Stimulated activated CD8-positive, alpha-beta memory T cell treated with anti-CD3 and anti-CD28 coated beads, Interleukin-15, amount 100 ng/mL, for 1 hour (primary cell): ENCODE results near the gene BTBD16.

ENCODE experiments used
- DNase-seq: peaks from one replicate; pipeline ENCODE4 v3.0.0-alpha.2; 2020; ENCODE audit warnings: low read depth

The BTBD16 gene

DNA sequence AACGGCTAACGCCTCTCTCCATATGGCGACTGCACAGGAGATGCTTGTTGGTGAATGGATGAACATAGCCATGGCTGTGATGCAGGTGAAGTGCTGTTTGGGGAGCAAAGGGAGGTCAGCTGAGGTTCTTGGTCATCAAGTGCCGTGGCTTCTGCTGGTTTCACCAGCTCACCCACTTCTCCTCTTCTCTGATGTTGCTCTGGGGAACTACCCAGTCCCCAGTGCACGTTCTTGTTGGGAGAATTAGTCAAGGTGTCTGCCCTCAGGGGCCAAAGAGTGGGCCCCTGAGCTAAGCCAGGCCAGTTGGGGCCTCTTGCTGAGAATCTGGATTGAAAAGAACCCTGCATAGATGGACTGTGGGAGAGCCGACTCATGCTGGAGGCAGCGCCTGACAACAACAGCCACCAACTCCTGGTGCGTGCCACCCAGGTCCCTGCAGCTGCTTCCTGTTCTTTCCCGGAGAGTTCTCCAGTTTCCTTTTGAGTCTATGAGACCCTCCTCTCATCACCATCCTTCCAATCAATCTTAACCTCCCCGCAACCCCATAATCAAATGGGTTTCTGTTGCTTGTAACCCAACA, 3.0 kb downstream of the BTBD16 start:
- no peak for DNase-seq

- no peak for DNase-seq
Observed at GRCh38 chr10:122276611-122277208, 5.6 kb downstream of the BTBD16 start.

- DNase-seq, result no peak
Observed at GRCh38 chr10:122277526-122278136, 6.5 kb downstream of the BTBD16 start.

- DNase-seq, result no peak
Observed at GRCh38 chr10:122279725-122280141, 8.6 kb downstream of the BTBD16 start.

- no peak for DNase-seq
Observed at GRCh38 chr10:122280156-122280555, 9.1 kb downstream of the BTBD16 start.

- DNase-seq, result no peak
Observed at GRCh38 chr10:122281018-122281626, 10.0 kb downstream of the BTBD16 start.

DNA sequence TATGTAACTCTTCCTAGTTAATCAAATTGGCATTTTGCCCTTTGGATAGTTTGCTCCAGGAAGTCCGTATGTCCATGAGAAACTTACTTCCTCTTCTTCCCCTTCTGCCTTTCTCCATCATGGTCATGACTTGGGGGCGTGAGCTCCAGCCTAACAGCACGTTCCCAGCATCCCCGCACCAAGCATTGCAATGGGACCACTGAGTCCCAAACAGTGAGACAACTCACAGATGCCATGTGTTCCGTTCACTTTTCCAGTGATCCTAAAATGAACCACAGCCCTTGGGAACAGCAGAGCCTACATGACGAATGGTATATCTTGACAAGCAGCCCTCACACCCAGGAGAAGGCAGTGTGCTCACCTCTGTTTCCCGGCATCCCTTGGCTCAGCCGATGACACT, 10.7 kb downstream of the BTBD16 start:
- DNase-seq, result no peak

- no peak for DNase-seq
Observed at GRCh38 chr10:122282253-122282671, 11.2 kb downstream of the BTBD16 start.

DNA sequence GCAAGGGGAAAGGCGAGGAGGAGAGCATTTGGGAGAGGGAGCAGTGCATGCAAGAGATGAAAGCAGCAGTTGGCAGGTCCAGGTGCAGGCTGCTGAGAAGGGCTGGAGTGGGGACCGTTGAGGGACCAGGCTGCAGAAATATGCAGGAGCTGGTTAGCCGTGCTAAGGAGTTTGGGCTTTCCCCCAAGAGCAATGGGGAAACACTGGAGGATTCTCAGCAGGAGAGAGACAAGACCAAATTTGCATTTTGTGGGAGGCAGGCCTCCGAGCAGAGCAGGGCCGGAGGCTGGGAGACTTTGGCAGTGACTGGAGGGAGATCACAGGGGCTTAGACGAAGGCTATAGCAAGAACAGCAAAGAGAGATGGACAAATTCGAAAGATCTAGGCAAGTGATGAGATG, 11.8 kb downstream of the BTBD16 start:
- DNase-seq, result no peak

GRCh38 chr10:122285506-122286444, 14.7 kb downstream of the BTBD16 start:
- DNase-seq, result no peak

DNA sequence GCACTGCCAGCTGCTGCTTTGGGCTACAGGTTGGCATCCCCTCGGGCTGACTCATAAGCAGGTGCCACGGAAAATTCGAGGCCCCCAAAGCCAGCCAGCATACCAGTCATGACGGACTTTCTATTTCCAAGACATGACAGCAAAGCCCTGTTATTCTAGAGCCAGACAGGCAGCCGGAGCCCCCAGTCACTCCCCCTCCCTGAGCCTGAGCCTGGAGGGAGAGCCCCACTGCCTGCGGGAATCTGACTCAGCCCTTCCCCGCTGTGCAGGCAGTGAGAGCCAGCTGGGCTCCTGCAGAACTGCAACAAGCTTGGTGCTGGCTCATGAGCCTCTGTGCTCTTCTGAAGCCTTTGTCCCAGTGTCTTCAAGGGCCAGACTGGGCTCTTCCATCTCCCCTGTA, 15.8 kb downstream of the BTBD16 start:
- DNase-seq, result no peak

DNA sequence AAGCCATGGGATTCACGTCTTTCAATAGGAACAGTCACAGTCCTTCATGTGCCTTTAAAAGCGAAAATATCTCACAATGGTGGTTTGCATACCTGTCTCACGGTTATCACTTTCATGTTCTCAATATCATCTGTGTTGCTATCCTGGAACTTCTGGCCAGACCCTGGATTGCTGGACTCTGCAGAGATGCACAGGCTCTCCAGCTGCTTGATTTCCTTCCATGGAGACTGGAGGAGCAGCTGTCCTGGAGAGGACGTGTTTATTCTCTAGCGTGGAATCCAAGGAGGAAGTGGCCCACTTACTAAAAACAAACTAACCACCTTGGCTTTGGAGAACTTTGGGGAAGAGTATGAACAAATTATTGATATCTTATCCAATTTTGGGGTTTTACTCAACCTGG, 16.5 kb downstream of the BTBD16 start:
- DNase-seq, result no peak

- DNase-seq, result no peak
Observed at GRCh38 chr10:122288262-122288661, 17.2 kb downstream of the BTBD16 start.

DNA sequence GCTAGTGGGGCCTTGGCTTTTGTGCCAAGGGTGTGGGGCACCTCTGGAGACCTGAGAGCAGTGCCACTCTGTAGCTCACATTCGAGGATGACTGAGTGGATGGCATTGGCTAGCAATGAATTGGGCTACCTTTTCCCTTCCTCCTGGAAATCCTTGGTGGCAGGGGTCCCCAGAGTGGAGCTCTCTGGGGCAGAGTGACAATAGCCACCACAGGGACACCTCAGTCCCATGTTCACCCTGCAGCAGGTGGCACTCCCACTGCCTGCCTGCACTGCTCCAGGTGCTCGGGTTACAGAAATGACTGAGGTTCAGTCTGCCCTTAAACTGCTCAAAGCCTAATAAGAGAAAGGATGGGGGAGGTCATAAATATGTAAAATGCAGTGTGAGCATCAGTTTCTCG, 17.8 kb downstream of the BTBD16 start:
- DNase-seq, result no peak

DNA sequence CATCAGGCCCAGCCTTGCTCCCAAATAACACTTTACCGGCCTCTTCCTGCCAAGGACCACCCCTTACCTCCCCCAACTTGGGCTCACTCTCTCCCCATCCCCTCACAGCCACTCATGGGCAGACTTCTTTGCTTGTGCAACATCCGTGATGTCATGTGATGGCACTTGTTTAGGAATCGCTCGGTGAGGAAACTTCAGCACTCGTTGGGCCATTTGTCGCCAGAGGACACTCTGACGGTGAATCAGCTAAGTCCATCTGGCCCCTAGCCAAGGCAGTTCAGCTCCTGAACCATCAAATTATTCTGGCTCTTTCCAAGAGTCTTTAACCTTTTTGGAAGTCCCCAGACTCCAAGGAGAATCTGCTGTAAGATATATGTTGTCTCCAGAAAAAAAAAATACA, 19.2 kb downstream of the BTBD16 start:
- DNase-seq, result no peak

DNA sequence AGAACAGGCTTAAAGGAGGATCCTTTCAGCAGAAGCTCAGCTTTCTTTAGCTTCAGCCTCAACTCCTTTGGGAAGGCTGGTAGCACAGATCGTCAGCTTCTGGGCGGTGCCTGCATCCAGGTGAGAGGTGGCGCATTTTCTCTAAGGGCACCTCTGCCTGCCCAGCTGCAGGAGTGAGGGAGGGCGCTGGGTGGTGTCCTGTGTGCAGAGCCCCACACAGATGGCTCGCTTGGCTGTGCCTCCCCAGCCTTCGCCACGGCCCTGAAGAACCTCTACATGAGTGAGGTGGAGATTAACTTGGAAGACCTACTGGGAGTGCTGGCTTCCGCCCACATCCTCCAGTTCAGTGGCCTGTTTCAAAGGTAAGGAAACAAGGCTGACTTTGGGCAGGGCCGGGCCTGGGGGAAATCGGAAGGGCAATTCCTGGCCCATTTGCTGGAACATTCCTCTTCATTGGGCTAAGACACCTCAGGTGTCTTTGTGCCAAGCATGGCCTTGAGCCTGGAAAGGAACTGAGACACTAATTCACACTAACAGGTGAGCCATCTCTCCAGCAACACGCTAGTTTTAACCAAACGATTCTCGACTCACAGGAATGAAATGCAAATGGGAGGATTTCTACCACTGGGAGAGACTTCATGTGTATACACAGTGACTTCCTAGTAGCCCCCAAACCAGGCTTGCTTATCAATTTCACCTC, 19.9 kb downstream of the BTBD16 start:
- DNase-seq, result no peak

- DNase-seq, result no peak
Observed at GRCh38 chr10:122291739-122292138, 20.6 kb downstream of the BTBD16 start.

GRCh38 chr10:122292376-122292775, 21.3 kb downstream of the BTBD16 start:
- DNase-seq, result no peak

GRCh38 chr10:122293156-122293960, 22.3 kb downstream of the BTBD16 start:
- no peak for DNase-seq

- DNase-seq, result no peak
Observed at GRCh38 chr10:122293961-122294380, 22.9 kb downstream of the BTBD16 start.
